VCaP (cell line): ENCODE data around the gene GATA2.

ENCODE experiments used
- H3K27ac ChIP-seq: fragments of 450-650 bp; 2 replicates; pipeline ENCODE4 v1.5.1; 2017
- CTCF ChIP-seq: fragments of 450-650 bp; conservative IDR thresholded peaks from 2 replicates; pipeline ENCODE4 v1.5.1; 2017; ENCODE audit warnings: mild to moderate bottlenecking, moderate library complexity

The GATA2 gene

GRCh38 chr3:128486681-128487537 is 6.1 kb downstream of the GATA2 start:
- TF ChIP-seq CTCF = no peak
- H3K27ac ChIP-seq = peak overlapping the region; percentile 98

- no peak for TF ChIP-seq CTCF
- peak overlapping the region; percentile 98 for H3K27ac ChIP-seq
Measured at GRCh38 chr3:128486205-128486628, 6.8 kb downstream of the GATA2 start.

GRCh38 chr3:128485282-128486204 is 7.5 kb downstream of the GATA2 start:
- H3K27ac ChIP-seq = peak overlapping the region; percentile 98
- no peak for TF ChIP-seq CTCF

GRCh38 chr3:128484404-128485281 is 8.4 kb downstream of the GATA2 start:
- TF ChIP-seq CTCF = no peak
- peak overlapping the region; percentile 98 for H3K27ac ChIP-seq

- no peak for TF ChIP-seq CTCF
- peak overlapping the region; percentile 98 for H3K27ac ChIP-seq
Measured at GRCh38 chr3:128483657-128484403, 9.2 kb downstream of the GATA2 start.

- TF ChIP-seq CTCF = no peak
- peak overlapping the region; percentile 98 for H3K27ac ChIP-seq
Measured at GRCh38 chr3:128482666-128483656, 10.0 kb downstream of the GATA2 start.
